NK-92 (cell line): Measurements from ENCODE around the gene DES.

Experiments used
- DNase-seq: peaks from one replicate; lab custom pipeline; 2025; ENCODE audit not compliant: unreplicated experiment; lab: John Stamatoyannopoulos, UW

Gene DES

DNA sequence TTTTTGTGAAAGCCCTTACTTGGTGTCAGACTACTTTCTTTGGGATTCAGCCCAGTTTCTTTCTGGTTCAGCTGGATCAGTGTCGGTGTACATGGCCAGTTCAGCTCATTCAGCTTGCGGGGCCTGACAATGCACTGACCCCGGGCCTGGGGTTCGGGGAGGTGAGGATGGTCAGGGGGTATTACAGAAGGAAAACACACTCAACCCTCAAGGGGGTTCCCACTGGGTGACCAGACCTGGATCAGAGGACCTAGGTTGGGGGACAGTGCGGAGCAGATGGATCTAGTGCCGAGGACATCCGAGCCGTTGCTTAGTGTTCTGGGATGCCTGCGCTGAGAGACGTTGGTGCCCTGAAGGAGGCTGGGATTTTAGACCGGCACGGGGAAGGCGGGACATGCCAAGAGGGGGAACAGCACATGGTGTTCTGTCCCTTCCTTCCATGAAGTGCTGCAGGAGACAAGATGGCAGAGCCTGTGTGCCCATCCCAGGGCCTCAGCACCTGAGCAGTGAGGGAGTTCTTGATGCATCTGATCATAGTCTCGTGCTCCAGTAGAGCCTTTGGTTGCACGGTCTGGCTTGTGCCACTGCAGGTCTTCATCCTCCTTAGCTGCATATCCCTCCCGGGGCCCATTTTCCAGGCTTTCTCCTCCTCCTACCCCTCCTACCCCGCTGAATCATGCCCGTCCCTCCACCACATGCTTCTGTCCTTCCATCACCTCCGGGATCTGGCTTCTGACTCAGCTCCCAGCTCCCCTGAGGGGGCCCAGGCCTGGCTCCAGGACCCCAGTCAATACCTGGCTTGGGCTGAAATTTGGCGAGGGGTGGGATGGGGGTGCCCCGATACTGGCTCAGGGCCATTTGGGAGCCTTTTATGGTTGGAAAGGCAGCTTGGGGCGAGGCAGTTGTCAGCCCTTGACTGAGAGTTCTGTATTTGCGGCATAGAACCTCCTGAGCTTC lies 34.5 kb downstream of the DES start:
- no peak for DNase-seq

DNA sequence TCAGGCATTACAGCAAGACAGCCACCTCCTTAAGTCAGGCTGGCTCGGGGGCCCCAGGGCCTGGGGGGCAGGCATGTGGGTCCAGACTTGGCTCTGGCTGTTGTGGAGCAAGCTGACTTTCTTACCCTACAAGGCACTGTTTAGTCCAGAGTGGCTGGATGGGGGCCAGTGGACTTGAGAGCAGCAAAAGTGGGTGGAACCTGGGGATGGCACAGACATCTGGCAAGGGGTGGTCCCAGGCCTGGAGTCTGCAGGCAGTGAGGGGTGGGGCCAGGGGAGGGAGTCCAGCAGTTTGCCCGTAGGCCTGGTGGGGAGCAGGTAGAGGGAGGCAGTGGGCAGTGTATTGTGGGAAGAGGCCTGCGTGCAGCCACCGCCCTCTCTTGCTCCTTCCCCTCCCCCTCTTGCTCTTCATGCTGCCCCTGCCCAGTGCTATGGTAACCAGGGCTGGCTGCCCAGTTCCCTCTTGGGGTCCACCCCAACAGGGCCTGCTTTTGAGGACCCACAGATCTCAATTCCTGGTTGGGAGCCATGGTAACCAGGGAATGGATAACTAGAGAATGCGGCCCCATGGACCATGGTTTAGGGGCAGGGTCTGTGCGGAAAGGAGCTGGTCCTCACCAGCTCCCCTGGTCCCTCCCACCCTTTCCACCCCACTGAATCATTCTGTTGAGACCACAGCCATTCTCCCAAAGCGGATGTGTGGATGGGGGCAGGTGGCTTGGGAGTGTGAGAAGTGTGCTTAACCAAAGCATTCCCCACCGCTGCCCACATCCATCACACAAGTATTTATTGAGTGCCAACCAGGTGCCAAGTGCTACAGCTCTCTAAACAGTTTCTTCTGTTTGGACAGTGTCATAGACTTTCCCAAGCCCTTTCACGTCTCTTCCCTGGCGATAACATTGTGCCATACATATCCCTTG lies 35.8 kb downstream of the DES start:
- no peak for DNase-seq

GRCh38 chr2:219455581-219455980 lies 37.4 kb downstream of the DES start:
- DNase-seq: no peak

DNA sequence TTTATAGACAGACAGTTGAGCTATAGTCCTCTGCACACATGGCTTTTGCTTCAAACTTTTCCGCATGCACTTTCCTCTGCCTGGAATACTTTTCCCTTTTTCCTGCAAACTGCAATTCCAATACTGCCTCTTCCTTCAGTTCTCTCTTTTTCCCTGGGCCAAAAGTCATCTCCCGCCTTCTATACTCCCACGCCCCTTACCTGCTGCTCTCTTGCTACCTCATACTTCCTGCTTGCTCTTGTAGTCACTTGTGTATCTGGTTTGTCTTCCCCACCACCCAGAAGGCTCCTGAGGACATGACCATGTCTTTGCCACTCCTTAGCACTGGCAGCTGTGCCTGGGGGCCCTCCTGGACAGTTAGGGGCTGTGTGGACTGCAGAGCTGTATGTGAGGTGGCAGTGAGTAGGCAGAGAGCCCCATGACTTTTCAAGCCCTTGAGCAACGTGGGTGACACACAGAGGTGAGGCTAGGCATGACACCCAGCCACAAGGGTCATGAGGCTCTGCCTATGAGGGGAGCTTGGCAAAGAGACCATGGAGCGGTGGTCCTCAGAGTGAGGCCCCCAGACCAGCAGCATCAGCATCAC lies 39.7 kb downstream of the DES start:
- DNase-seq: no peak

DNA sequence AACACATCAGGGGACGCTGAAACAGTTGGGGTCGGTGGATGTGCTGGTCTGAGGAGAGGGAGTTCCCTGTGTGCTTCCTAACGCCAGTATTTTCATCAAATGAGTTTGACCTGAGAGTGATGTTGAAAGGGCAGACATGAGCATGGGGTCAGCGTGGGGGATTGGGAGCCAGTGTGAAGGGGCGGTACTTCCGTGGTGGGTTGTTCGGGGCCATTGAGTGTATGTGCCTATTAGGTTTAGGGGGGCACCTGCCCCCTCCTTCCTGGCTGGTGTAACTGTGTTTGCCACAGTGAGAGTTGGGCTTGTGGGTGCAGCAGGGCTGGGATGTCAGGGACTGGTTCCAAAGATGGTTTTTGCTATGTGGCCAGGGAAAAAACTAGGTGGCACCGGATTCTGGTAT lies 40.8 kb downstream of the DES start:
- no peak for DNase-seq

DNA sequence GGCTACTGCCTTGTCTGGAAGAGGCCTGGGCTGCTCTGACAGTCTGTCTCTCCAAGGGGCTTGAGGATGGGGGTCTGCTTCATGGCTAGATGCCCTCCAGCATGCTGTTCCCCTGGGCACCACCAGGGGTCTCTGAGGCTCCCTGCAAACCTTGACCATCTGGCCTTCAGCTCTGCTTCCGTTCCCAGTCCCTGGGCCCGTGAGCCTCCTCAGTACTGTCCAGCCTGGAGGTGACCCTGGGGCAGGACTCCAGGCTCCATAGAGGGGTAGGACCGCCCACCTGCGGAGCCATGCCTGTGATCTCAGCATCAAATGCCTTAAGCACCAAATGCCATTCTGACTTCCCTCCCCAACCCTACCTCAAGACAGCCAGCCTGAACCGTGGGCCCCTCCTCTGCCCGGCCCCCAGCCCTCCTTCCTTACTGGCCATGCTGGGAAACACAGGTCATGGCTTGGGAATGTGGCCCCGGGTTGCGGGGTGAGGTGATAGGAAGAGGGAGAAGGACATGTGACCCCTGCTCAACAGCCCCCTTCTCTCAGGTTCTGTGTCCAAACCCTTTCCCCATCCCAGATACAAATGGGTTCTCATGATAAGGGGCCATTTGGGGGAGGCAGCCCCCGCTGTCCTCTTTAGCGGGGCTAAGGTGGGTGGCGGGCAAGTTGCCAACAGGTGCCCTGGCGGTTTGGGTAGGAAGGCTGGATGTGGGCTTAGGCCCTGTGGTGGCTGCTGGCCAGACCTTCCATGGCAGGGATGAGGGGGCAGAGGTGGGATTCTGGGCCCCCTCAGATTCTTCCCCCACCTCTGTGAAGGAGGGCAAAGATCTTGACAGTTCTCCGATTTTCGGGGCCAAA lies 41.5 kb downstream of the DES start:
- no peak for DNase-seq

GRCh38 chr2:219460424-219460926 lies 42.3 kb downstream of the DES start:
- no peak for DNase-seq

- no peak for DNase-seq
These were observed 42.9 kb downstream of the DES start for GRCh38 chr2:219461047-219461514.

DNA sequence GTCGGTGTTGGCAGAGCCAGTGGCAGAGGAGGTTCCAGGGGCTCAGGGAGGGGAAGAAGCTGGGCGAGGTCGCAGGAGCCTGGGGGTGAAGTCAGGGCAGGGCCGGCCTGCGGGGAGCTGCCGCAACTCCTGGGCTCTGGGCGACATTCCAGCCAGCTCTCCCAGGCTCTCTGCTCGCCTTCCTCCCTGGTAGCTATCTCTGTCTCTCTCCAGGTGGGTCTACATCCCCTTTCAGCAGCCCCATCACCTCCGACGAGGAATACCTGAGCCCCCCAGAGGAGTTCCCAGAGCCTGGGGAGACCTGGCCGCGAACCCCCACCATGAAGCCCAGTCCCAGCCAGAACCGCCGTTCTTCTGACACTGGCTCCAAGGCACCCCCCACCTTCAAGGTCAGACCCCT lies 43.5 kb downstream of the DES start:
- DNase-seq: no peak

DNA sequence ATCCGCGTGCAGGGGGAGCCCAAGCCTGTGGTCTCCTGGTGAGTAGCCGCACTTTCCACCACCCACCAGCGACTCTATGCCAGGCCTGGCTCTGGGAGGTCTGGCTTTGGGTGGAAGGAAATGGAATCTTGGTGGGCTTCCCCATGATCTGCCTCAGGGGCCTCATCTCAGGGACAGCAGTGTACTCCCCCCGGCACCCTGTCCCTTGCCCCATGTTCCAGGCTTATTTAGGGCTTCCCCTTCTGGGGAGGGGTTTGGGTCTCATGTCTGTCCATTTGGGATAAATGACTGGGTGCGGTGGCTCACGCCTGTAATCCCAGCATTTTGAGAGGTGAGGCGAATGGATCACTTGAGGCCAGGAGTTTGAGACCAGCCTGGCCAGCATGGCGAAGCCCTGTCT lies 44.2 kb downstream of the DES start:
- no peak for DNase-seq

- no peak for DNase-seq
These were observed 46.3 kb downstream of the DES start for GRCh38 chr2:219464286-219465032.

DNA sequence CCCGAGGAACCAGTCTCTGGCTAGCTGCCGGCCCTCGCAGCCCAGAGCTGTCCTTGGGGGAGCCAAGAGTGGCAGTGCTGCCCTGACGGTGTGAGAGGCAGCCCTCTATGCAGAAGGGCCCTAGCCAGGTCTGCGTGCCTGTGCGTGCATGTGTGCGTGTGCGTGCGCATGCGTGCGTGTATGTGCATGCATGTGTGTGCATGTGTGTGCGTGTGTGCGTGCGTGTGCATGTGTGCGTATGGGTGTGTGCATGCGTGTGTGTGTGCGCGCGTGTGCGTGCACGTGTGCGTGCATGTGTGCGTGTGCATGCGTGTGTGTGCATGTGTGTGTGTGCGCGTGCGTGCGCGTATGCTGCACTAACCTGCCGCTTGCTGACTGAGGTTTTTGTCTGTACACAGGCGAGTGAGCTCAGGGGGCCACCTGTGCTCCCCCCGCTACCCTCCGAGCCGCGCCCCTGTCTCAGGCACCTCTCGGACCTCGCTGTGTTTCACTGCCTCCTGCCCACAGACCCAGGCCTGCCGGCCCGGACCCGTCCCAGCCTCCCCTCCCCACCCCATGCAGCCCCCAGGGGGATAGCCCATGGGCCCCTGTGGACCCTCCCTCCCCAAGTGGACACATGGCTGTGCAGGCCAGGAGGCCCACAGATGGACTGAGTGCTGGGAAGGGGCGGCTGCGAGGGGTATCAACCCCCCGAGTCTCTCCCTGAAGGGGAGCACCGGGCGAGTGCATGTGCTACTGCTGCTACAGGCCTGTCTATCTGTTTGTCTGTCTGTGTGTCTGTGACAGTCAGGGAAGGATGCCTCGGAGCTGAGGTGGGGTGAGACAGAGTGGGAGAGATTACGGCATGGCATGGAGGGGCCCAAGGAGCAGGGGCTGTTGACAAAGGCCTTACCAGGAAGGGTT lies 47.7 kb downstream of the DES start:
- no peak for DNase-seq

GRCh38 chr2:219466816-219467735 lies 48.9 kb downstream of the DES start:
- DNase-seq: no peak

DNA sequence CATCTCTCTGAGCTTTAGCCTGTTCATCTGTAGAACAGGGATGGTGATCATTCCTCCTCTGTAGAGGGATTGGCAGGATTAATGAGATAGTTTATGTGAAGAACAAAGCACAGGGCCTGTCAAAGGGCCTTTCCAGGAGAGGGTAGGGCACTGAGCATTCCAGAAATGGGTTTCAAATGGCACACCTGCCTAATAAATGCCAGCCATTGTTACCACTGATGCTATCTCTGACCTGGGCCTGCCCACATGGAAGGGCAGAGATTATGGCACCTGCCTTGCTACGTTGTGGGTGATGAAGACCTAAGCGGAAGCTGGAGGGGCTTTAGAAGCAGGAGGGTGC lies 49.5 kb downstream of the DES start:
- DNase-seq: no peak

GRCh38 chr2:219468410-219469185 lies 50.4 kb downstream of the DES start:
- no peak for DNase-seq

- DNase-seq: no peak
These were observed 51.1 kb downstream of the DES start for GRCh38 chr2:219469186-219469724.

DNA sequence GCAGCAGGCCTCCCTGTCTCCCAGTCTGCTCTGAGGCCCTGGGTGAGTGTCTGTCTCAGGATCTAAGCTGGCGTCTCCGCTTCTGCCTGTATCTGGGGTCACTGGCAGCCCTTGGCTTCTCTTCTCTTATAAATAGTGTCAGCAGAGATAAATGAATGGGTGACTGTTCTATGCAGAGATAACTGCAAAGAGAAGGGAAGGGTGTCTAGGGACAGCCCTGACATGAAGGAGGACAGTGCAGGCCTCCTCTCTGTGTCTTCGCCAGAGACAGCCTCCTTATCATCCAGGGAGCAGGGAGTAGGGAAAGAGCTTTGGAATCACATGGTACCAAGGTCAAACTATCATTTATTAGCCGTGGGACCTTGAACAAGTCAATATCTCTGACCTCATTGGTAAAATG lies 52.3 kb downstream of the DES start:
- no peak for DNase-seq
